OCI-LY1 (cell line): ENCODE measurements around the gene ALDH1B1.

Experiments
- CTCF ChIP-seq: fragments of 200-600 bp; sonication (generic), shearing (Covaris generic); IDR thresholded peaks from 2 replicates; pipeline ENCODE4 v1.5.1; 2017; ENCODE audit warnings: mild to moderate bottlenecking, antibody characterized with exemption, low read length, moderate library complexity, mixed read lengths
- EZH2 ChIP-seq: fragments of 200-600 bp; sonication (generic), shearing (Covaris generic); IDR thresholded peaks from 2 replicates; pipeline ENCODE4 v1.8.0; 2017; ENCODE audit warnings: borderline replicate concordance, mixed run types, mild to moderate bottlenecking, antibody characterized with exemption, low read length, moderate library complexity, mixed read lengths

- TF ChIP-seq CTCF = no peak
- no peak for TF ChIP-seq EZH2
Observed at GRCh38 chr9:38421498-38422211, 29.2 kb downstream of the ALDH1B1 start.
